Erythroblast (primary cell): ENCODE measurements around the gene TMPRSS13.

Experiments used
- GATA1 ChIP-seq: IDR thresholded peaks from 2 replicates; pipeline ENCODE4 v1.6.1; 2011; ENCODE audit warnings: low read depth, mild to moderate bottlenecking, control low read depth, low read length, moderate library complexity
- POLR2A ChIP-seq: IDR thresholded peaks from 2 replicates; pipeline ENCODE4 v1.6.1; 2011; ENCODE audit warnings: mild to moderate bottlenecking, low read length

DNA sequence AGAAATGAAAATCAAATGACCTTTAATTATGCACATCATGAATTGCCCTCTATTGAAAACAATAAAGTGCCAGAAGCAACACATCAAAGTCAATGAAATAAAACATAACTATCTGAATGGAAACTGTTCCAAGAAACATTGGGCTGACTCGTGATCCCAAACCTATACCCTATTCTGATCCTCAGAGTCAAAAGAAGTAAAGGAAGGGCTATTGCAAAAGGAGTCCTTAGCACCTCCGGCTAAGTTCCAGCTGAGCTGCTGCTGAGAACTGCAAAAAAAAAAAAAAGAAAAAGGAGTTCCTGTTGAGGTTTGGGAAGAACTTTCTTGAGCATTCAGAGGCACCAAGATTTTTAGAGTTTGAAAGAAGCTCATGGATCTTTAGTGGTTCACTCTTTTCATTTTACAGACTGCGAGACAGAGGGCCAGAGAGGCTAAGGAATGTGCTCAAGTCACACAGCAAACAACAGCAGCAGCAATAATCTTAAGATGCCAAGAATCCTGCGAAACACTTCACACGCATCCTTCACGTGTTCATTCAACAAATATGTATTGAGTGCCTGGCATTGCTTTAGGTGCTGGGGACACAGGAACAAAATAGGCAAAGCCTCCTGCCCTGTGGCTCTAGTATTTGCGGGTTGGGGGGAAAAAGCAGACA lies 841 bp upstream of the TMPRSS13 start:
- TF ChIP-seq POLR2A (no peak), GATA1 (no peak)
